Endothelial cell of umbilical vein (primary cell): ENCODE results near the gene ADCY2. TPM values are rescaled to one million over a fixed set of nuclear protein-coding genes. Genes with fewer than 3 reads are reported as not detected.
A peak's percentile ranks its signal among the peaks of the same experiment; 100 is the strongest.

Experiments
- BruUV-seq: library from RNA; stranded (reverse); fragments of 400-500 nt; replicated peaks from 2 replicates; lab custom pipeline; 2021; lab: Mats Ljungman, UMichigan
- CTCF ChIA-PET: fragments of 300-600, 350-600 bp; sonication (Branson Sonifier 250); formaldehyde crosslinking; loops from one replicate; lab custom pipeline; 2021; ENCODE audit warnings: antibody characterized with exemption, inconsistent platforms; lab: Charles Lee
- POLR2A ChIA-PET: fragments of 300-600, 350-600 bp; sonication (Branson Sonifier 250); formaldehyde crosslinking; loops from one replicate; lab custom pipeline; 2021; ENCODE audit warnings: antibody characterized with exemption, inconsistent platforms; lab: Charles Lee
- DNase-seq: peaks from one replicate; pipeline ENCODE4 v3.0.0-alpha.2; 2011; ENCODE audit warnings: low read depth, low spot score
- FAIRE-seq: peaks from 2 replicates; lab custom pipeline; 2011; peaks lifted over from hg19 to GRCh38; lab: Jason Lieb, UNC
- H2AFZ ChIP-seq: 2 replicates; pipeline ENCODE4 v1.6.0; 2012; ENCODE audit warnings: low read depth, low read length, control low read depth, inconsistent platforms
- H3K27ac ChIP-seq: 2 replicates; pipeline ENCODE4 v1.5.1; 2011; ENCODE audit warnings: low read depth, mild to moderate bottlenecking, control low read depth, low read length, moderate library complexity; ENCODE audit not compliant: insufficient read depth
- H3K27me3 ChIP-seq, 2 experiments: 2 replicates each; pipeline versions ENCODE4 v1.6.0 to v1.6.1; 2011; ENCODE audit warnings: low read length in 2 of 2, mixed read lengths in 1 of 2; ENCODE audit not compliant: control insufficient read depth in 2 of 2, insufficient read depth in 2 of 2
- H3K36me3 ChIP-seq, 2 experiments: 2 replicates in 1 of 2; 3 replicates in 1 of 2; pipeline ENCODE4 v1.5.1; 2011; ENCODE audit warnings: low read length in 2 of 2, mild to moderate bottlenecking in 1 of 2, moderate library complexity in 1 of 2; ENCODE audit not compliant: control insufficient read depth in 2 of 2, insufficient read depth in 2 of 2; ENCODE audit errors: extremely low read depth in 1 of 2
- H3K4me1 ChIP-seq: 3 replicates; pipeline ENCODE4 v1.5.1; 2011; ENCODE audit warnings: mild to moderate bottlenecking, low read length; ENCODE audit not compliant: control insufficient read depth, insufficient read depth; ENCODE audit errors: extremely low read depth
- H3K4me2 ChIP-seq: 2 replicates; pipeline ENCODE4 v1.6.1; 2011; ENCODE audit warnings: low read length, control low read depth, mixed read lengths; ENCODE audit not compliant: insufficient read depth
- H3K4me3 ChIP-seq, 3 experiments: fragments of 200-600 bp in 1 of 3; sonication (generic), shearing (Covaris generic) in 1 of 3; replicated peaks in 1 of 3; 2 replicates each; pipeline ENCODE4 v1.5.1; 2011 to 2016; ENCODE audit warnings: control low read depth in 3 of 3, low read length in 3 of 3, mild to moderate bottlenecking in 2 of 3, inconsistent platforms in 1 of 3, low read depth in 1 of 3, moderate library complexity in 1 of 3; ENCODE audit not compliant: insufficient read depth in 1 of 3
- H3K79me2 ChIP-seq: 2 replicates; pipeline ENCODE4 v1.6.0; 2012; ENCODE audit warnings: low read length, inconsistent platforms; ENCODE audit not compliant: control insufficient read depth, insufficient read depth
- H3K9ac ChIP-seq: replicated peaks from 2 replicates; pipeline ENCODE3; 2011; ENCODE audit warnings: low read length, control low read depth; ENCODE audit not compliant: insufficient read depth; ENCODE audit errors: extremely low read depth
- H3K9me1 ChIP-seq: replicated peaks from 3 replicates; pipeline ENCODE4 v1.6.0; 2011; ENCODE audit warnings: mild to moderate bottlenecking, low read length; ENCODE audit not compliant: control insufficient read depth, insufficient read depth; ENCODE audit errors: extremely low read depth
- H3K9me3 ChIP-seq: replicated peaks from 2 replicates; pipeline ENCODE4 v1.5.1; 2012; ENCODE audit warnings: low read length, inconsistent platforms; ENCODE audit not compliant: control insufficient read depth, insufficient read depth
- H4K20me1 ChIP-seq: replicated peaks from 2 replicates; pipeline ENCODE3; 2011; ENCODE audit warnings: mild to moderate bottlenecking, low read length; ENCODE audit not compliant: control insufficient read depth, insufficient read depth; ENCODE audit errors: extremely low read depth
- CTCF ChIP-seq, 2 donors: IDR thresholded peaks; 1 replicate in 1 of 2; 2 replicates in 1 of 2; pipeline ENCODE4 v1.5.1; 2011; ENCODE audit warnings: low read length in 2 of 2, mild to moderate bottlenecking in 2 of 2, moderate library complexity in 2 of 2, control low read depth in 1 of 2, inconsistent platforms in 1 of 2, low read depth in 1 of 2; ENCODE audit not compliant: insufficient read depth in 1 of 2; ENCODE audit errors: extremely low read depth in 1 of 2
- EZH2 ChIP-seq: IDR thresholded peaks from 2 replicates; pipeline ENCODE4 v1.6.1; 2012; ENCODE audit warnings: borderline replicate concordance, low read depth, mild to moderate bottlenecking, moderate library complexity, low read length, inconsistent platforms; ENCODE audit not compliant: severe bottlenecking
- FOS ChIP-seq: IDR thresholded peaks from 2 replicates; pipeline ENCODE4 v1.6.1; 2011; ENCODE audit warnings: mild to moderate bottlenecking, low read length, moderate library complexity, borderline replicate concordance; ENCODE audit not compliant: insufficient read depth
- GATA2 ChIP-seq: IDR thresholded peaks from 2 replicates; pipeline ENCODE4 v1.7.0; 2011; ENCODE audit warnings: low read depth, mild to moderate bottlenecking, moderate library complexity, mixed read lengths, low read length; ENCODE audit not compliant: insufficient read length, insufficient read depth
- JUN ChIP-seq: IDR thresholded peaks from 2 replicates; pipeline ENCODE4 v1.6.1; 2011; ENCODE audit warnings: borderline replicate concordance, low read depth; ENCODE audit not compliant: insufficient read length, insufficient read depth
- MYC ChIP-seq: IDR thresholded peaks from one replicate; pipeline ENCODE4 v1.6.1; 2011; ENCODE audit warnings: mild to moderate bottlenecking, low read depth, low read length
- POLR2A ChIP-seq: IDR thresholded peaks from 2 replicates; pipeline ENCODE4 v1.6.1; 2012; ENCODE audit warnings: low read depth, mild to moderate bottlenecking, control low read depth, low read length
- POLR2AphosphoS5 ChIP-seq: IDR thresholded peaks from 2 replicates; pipeline ENCODE4 v1.6.1; 2012; ENCODE audit warnings: low read depth, mild to moderate bottlenecking, control low read depth, low read length, moderate library complexity; ENCODE audit not compliant: insufficient read depth
- dilution Hi-C: fragments of 300-500 bp; cut with MboI; formaldehyde crosslinking; loops from one replicate; pipeline ENCODE4 v1.15.0; 2019; ENCODE audit warnings: low sequenced_read_pairs; ENCODE audit not compliant: extremely low pct_ligation_motif_present
- intact Hi-C: fragments of 100-400 bp; cut with micrococcal nuclease; formaldehyde crosslinking; loops from one replicate; pipeline ENCODE4 v1.10.0; 2022
- polyA plus RNA-seq, 4 experiments: library from polyadenylated mRNA; depleted of rRNA in 3 of 4; stranded (reverse) in 3 of 4; unstranded in 1 of 4; fragments of >200 nt; gene quantifications; 2 replicates each; pipeline versions ENCODE4 v1.2.1 to v1.2.3, GENCODE V29; 2011 to 2012; ENCODE audit warnings: missing spikeins in 1 of 4
- total RNA-seq: library from RNA; stranded (reverse); gene quantifications from 2 replicates; pipeline ENCODE4 v1.2.3, GENCODE V29; 2021
- TF ChIP-seq, protein P1 (sequence below): IDR thresholded peaks from 2 replicates; pipeline ENCODE4 v1.6.1; 2011; ENCODE audit not compliant: insufficient read depth, insufficient read length

The ADCY2 gene
- total and polyA plus RNA-seq, 2 donors (not counting 3 experiments of a cell fraction or from before 2014, with no cell fraction given): under 0.01 TPM; not detected in 1

DNA sequence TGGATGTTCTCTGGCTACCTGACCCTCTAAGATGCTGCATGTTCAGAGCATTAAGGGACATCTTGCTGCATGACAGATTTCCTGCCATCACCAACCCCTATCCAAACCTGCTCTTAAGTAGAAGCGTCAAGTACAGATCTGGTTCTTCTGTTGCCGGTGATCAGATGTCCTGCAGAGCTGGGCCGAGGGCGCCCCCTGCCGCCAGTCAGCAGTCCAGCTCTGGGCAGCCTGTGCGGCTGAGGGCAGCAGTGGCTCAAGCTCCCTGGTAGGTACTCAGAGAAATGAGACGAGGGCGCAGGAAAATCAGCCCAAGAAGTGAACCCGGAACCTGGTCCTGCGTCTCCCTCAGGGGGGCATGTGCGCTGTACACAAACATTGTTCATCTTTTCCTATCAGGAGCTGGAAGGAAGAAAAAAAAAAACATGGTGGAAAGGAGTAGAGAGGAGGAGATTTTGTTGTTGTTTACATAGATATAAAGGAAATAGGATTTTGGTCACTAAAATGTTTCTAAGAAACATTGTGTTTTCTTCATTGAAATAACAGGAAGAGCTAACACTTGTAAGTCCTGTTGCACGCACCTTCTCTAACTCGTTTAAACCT, 359.2 kb downstream of the ADCY2 start:
- FAIRE-seq: no peak
- Histone ChIP-seq H3K9me1 (no peaks in the 10 kb centered on the region), H3K4me2 (no peak overlapping the region), H4K20me1 (no peaks in the 10 kb centered on the region), H3K27ac (no peak overlapping the region), H3K4me1 (no peaks in the 10 kb centered on the region), H3K36me3 (no peaks in the 10 kb centered on the region), H2AFZ (no peak overlapping the region), H3K79me2 (no peaks in the 10 kb centered on the region), H3K4me3 (no peak overlapping the region), H3K9ac (no peak overlapping the region), H3K27me3 (no peaks in the 10 kb centered on the region), H3K9me3 (no peaks in the 10 kb centered on the region)
- peak; percentile 25 for DNase-seq
- intact Hi-C loops: loop anchor here (1.0 to 5.0 kb wide), 3 partner anchors 102 to 990 kb away; no protein-coding TSS in a partner anchor
- POLR2A ChIA-PET: no interaction called here
- CTCF ChIA-PET: interaction anchor here (0.7 to 4.5 kb wide), 8 partner anchors 10 to 1010 kb away, joined by 3 to 41 read pairs (median 4); no protein-coding TSS in a partner anchor
- dilution Hi-C loops: no loop called here
- BruUV-seq: no TSS peak
- TF ChIP-seq EZH2 (no peak), GATA2 (no peak), CTCF (IDR thresholded peaks at IDR 0.05; ENCODE audit: extremely low read depth in 1 of 2, insufficient read depth in 1 of 2, low read depth in 1 of 2, low read length in 2 of 2) (peak; percentile 70 to 80)

- Histone ChIP-seq H3K36me3 (no peaks in the 10 kb centered on the region), H3K4me2 (no peak overlapping the region), H4K20me1 (no peaks in the 10 kb centered on the region), H2AFZ (no peak overlapping the region), H3K4me1 (no peaks in the 10 kb centered on the region), H3K9me1 (no peaks in the 10 kb centered on the region), H3K27me3 (no peaks in the 10 kb centered on the region), H3K9ac (no peak overlapping the region), H3K9me3 (no peaks in the 10 kb centered on the region), H3K79me2 (no peaks in the 10 kb centered on the region), H3K27ac (no peak overlapping the region), H3K4me3 (no peak overlapping the region)
- dilution Hi-C loops: no loop called here
- BruUV-seq: no TSS peak
- ChIA-PET CTCF (interaction anchor here (0.9 to 4.5 kb wide), 3 partner anchors 10 to 991 kb away, joined by 3 to 41 read pairs (median 24); no protein-coding TSS in a partner anchor), POLR2A (no interaction called here)
- intact Hi-C loops: loop anchor here (1.0 to 5.0 kb wide), 3 partner anchors 101 to 991 kb away; no protein-coding TSS in a partner anchor
- no peak for FAIRE-seq
- no peak for DNase-seq
- TF ChIP-seq FOS (no peak), JUN (no peak), GATA2 (no peak), POLR2A (no peak), EZH2 (no peak), CTCF (IDR thresholded peaks at IDR 0.05; ENCODE audit: extremely low read depth in 1 of 2, insufficient read depth in 1 of 2, low read depth in 1 of 2, low read length in 2 of 2) (no peak), MYC (no peak), POLR2AphosphoS5 (no peak)
- TF ChIP-seq, protein P1, sequence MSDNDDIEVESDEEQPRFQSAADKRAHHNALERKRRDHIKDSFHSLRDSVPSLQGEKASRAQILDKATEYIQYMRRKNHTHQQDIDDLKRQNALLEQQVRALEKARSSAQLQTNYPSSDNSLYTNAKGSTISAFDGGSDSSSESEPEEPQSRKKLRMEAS: no peak
These were observed 360.0 kb downstream of the ADCY2 start for GRCh38 chr5:7755958-7756357.
